H1 (cell line): ENCODE results near the gene SRSF2. TPM values are rescaled to one million over a fixed set of nuclear protein-coding genes. Genes with fewer than 3 reads are reported as not detected.

Source experiments
- CTCF ChIA-PET: fragments of 300-600 bp; sonication (Branson Sonifier 250); formaldehyde crosslinking; loops from one replicate; lab custom pipeline; 2021; ENCODE audit not compliant: partially characterized antibody; lab: Charles Lee
- POLR2A ChIA-PET: fragments of 300-600 bp; sonication (Branson Sonifier 250); formaldehyde crosslinking; loops from one replicate; lab custom pipeline; 2021; ENCODE audit warnings: inconsistent platforms; ENCODE audit not compliant: partially characterized antibody; lab: Charles Lee
- DNase-seq, 2 experiments: peaks; one replicate each; pipeline versions ENCODE4 v3.0.0 to v3.0.0-alpha.2; 2010 to 2022; ENCODE audit warnings: low spot score in 2 of 2, low read depth in 1 of 2, mixed read lengths in 1 of 2
- FAIRE-seq: peaks from 2 replicates; lab custom pipeline; 2011; peaks lifted over from hg19 to GRCh38; lab: Jason Lieb, UNC
- H2AFZ ChIP-seq: 2 replicates; pipeline ENCODE4 v1.8.1; 2012; ENCODE audit warnings: low read length, inconsistent platforms
- H2AK5ac ChIP-seq: 2 replicates; pipeline ENCODE4 v1.6.1; 2013; ENCODE audit warnings: low read depth, low read length
- H2BK120ac ChIP-seq: replicated peaks from 2 replicates; pipeline ENCODE3; 2013; ENCODE audit warnings: low read depth, low read length, inconsistent platforms
- H2BK12ac ChIP-seq: 2 replicates; pipeline ENCODE4 v1.6.1; 2013; ENCODE audit warnings: low read depth, low read length
- H2BK15ac ChIP-seq: 2 replicates; pipeline ENCODE4 v1.6.1; 2013; ENCODE audit warnings: low read length
- H2BK20ac ChIP-seq: 2 replicates; pipeline ENCODE4 v1.6.1; 2013; ENCODE audit warnings: low read length
- H2BK5ac ChIP-seq: 2 replicates; pipeline ENCODE4 v1.6.1; 2013; ENCODE audit warnings: low read depth, low read length
- H3K14ac ChIP-seq: 2 replicates; pipeline ENCODE4 v1.6.1; 2013; ENCODE audit warnings: inconsistent platforms; ENCODE audit not compliant: insufficient read length
- H3K18ac ChIP-seq: 2 replicates; pipeline ENCODE4 v1.6.1; 2013; ENCODE audit warnings: low read length; ENCODE audit errors: extremely low read depth
- H3K23ac ChIP-seq: 2 replicates; pipeline ENCODE4 v1.6.1; 2013; ENCODE audit warnings: inconsistent platforms; ENCODE audit not compliant: insufficient read length
- H3K23me2 ChIP-seq: 2 replicates; pipeline ENCODE4 v1.6.1; 2013; ENCODE audit warnings: low read depth, low read length
- H3K27ac ChIP-seq: 2 replicates; pipeline ENCODE4 v1.6.1; 2011; ENCODE audit warnings: low read depth, low read length, inconsistent platforms
- H3K27me3 ChIP-seq, 4 experiments: replicated peaks in 1 of 4; 1 replicate in 1 of 4; 2 replicates in 3 of 4; pipeline versions ENCODE4 v1.6.1 to v1.8.1; 2011 to 2013; ENCODE audit warnings: low read length in 3 of 4, mild to moderate bottlenecking in 3 of 4, inconsistent platforms in 2 of 4, mixed read lengths in 2 of 4, moderate library complexity in 1 of 4; ENCODE audit not compliant: control insufficient read depth in 3 of 4, insufficient read depth in 3 of 4; ENCODE audit errors: extremely low read depth in 1 of 4
- H3K36me3 ChIP-seq, 4 experiments: 2 replicates each; pipeline versions ENCODE4 v1.6.1 to v1.8.1; 2011 to 2013; ENCODE audit warnings: mild to moderate bottlenecking in 4 of 4, low read length in 3 of 4, moderate library complexity in 2 of 4, control low read depth in 1 of 4, inconsistent platforms in 1 of 4; ENCODE audit not compliant: insufficient read depth in 4 of 4, control insufficient read depth in 2 of 4
- H3K4ac ChIP-seq: replicated peaks from 2 replicates; pipeline ENCODE3; 2013; ENCODE audit warnings: low read length, low read depth, mixed read lengths, inconsistent platforms; ENCODE audit not compliant: insufficient read length
- H3K4me1 ChIP-seq, 4 experiments: replicated peaks in 1 of 4; 1 replicate in 1 of 4; 2 replicates in 3 of 4; pipeline versions ENCODE4 v1.6.1 to v1.8.1; 2011 to 2013; ENCODE audit warnings: low read length in 3 of 4, inconsistent platforms in 2 of 4, mixed read lengths in 1 of 4; ENCODE audit not compliant: insufficient read depth in 4 of 4, control insufficient read depth in 3 of 4
- H3K4me2 ChIP-seq, 2 experiments: 2 replicates each; pipeline versions ENCODE4 v1.6.1 to v1.8.1; 2011 to 2013; ENCODE audit warnings: low read depth in 2 of 2, low read length in 2 of 2, control low read depth in 1 of 2, inconsistent platforms in 1 of 2, mild to moderate bottlenecking in 1 of 2; ENCODE audit not compliant: insufficient read depth in 1 of 2
- H3K4me3 ChIP-seq, 4 experiments: fragments of 200-600, 300-600 bp in 1 of 4; sonication (generic), shearing (Covaris generic), sonication (Bioruptor Twin) in 1 of 4; 2 replicates each; pipeline versions ENCODE4 v1.5.1 to v1.8.1; 2011 to 2016; ENCODE audit warnings: low read length in 4 of 4, low read depth in 3 of 4, control low read depth in 2 of 4, inconsistent platforms in 2 of 4, mild to moderate bottlenecking in 2 of 4, mixed read lengths in 1 of 4, moderate library complexity in 1 of 4; ENCODE audit not compliant: insufficient read depth in 2 of 4; ENCODE audit errors: extremely low read depth in 1 of 4
- H3K56ac ChIP-seq: replicated peaks from 2 replicates; pipeline ENCODE3; 2013; ENCODE audit warnings: low read depth, mild to moderate bottlenecking, mixed read lengths, low read length, inconsistent platforms; ENCODE audit not compliant: insufficient read length
- H3K79me1 ChIP-seq: 2 replicates; pipeline ENCODE4 v1.6.1; 2013; ENCODE audit warnings: low read depth, low read length, control low read depth
- H3K79me2 ChIP-seq, 2 experiments: 2 replicates each; pipeline versions ENCODE4 v1.6.1 to v1.8.1; 2012 to 2013; ENCODE audit warnings: low read length in 2 of 2, mild to moderate bottlenecking in 2 of 2, inconsistent platforms in 1 of 2; ENCODE audit not compliant: insufficient read depth in 2 of 2, control insufficient read depth in 1 of 2
- H3K9ac ChIP-seq, 4 experiments: replicated peaks in 1 of 4; 1 replicate in 1 of 4; 2 replicates in 3 of 4; pipeline versions ENCODE4 v1.6.1 to v1.8.1; 2011 to 2013; ENCODE audit warnings: low read depth in 3 of 4, low read length in 3 of 4, control low read depth in 2 of 4, mild to moderate bottlenecking in 2 of 4, moderate library complexity in 2 of 4, inconsistent platforms in 1 of 4; ENCODE audit errors: extremely low read depth in 1 of 4
- H3K9me3 ChIP-seq, 2 experiments: 2 replicates each; pipeline versions ENCODE4 v1.6.1 to v1.8.1; 2012 to 2013; ENCODE audit warnings: mild to moderate bottlenecking in 2 of 2, moderate library complexity in 2 of 2, control low read depth in 1 of 2, inconsistent platforms in 1 of 2, low read depth in 1 of 2, low read length in 1 of 2, mixed read lengths in 1 of 2; ENCODE audit not compliant: insufficient read depth in 2 of 2
- H4K20me1 ChIP-seq, 2 experiments: replicated peaks in 1 of 2; 2 replicates each; pipeline versions ENCODE3 to v1.8.1; 2011 to 2013; ENCODE audit warnings: inconsistent platforms in 2 of 2, low read length in 2 of 2, mild to moderate bottlenecking in 1 of 2; ENCODE audit not compliant: insufficient read depth in 2 of 2, control insufficient read depth in 1 of 2
- H4K5ac ChIP-seq: 2 replicates; pipeline ENCODE4 v1.6.1; 2013; ENCODE audit warnings: low read length, low read depth, mixed read lengths, inconsistent platforms; ENCODE audit not compliant: insufficient read length
- H4K8ac ChIP-seq: 2 replicates; pipeline ENCODE4 v1.8.0; 2013; ENCODE audit warnings: mild to moderate bottlenecking, moderate library complexity, low read length, inconsistent platforms; ENCODE audit not compliant: insufficient read depth; ENCODE audit errors: extremely low read depth
- H4K91ac ChIP-seq: replicated peaks from 2 replicates; pipeline ENCODE3; 2013; ENCODE audit warnings: low read length, mixed read lengths, inconsistent platforms; ENCODE audit not compliant: insufficient read length
- BCL11A ChIP-seq, 2 experiments: IDR thresholded peaks; one replicate each; pipeline ENCODE4 v1.6.1; 2011; ENCODE audit warnings: low read depth in 2 of 2, low read length in 2 of 2, mild to moderate bottlenecking in 2 of 2
- NRF1 ChIP-seq: IDR thresholded peaks from 2 replicates; pipeline ENCODE4 v1.6.1; 2011; ENCODE audit warnings: mild to moderate bottlenecking, low read depth, low read length, improper control_type of control experiment
- RXRA ChIP-seq: IDR thresholded peaks from 2 replicates; pipeline ENCODE4 v1.6.1; 2011; ENCODE audit warnings: low read depth, mild to moderate bottlenecking, low read length, moderate library complexity; ENCODE audit not compliant: insufficient read depth
- SAP30 ChIP-seq: fragments of 300-600 bp; sonication (generic); IDR thresholded peaks from 2 replicates; pipeline ENCODE4 v1.7.1; 2012; ENCODE audit warnings: low read length, moderate library complexity, mild to moderate bottlenecking, inconsistent platforms; ENCODE audit not compliant: insufficient read depth, insufficient replicate concordance
- SP2 ChIP-seq: IDR thresholded peaks from 2 replicates; pipeline ENCODE4 v1.6.1; 2012; ENCODE audit warnings: mild to moderate bottlenecking, low read length, inconsistent platforms
- WGBS, 2 experiments: shearing (Covaris generic) in 1 of 2; methylation state at CpG; one replicate each; pipeline versions ENCODE4 v1.1.6 to v1.1.7; 2013 to 2015; ENCODE audit warnings: low lambda C conversion rate in 2 of 2, mixed read lengths in 2 of 2, inconsistent platforms in 1 of 2, low coverage in 1 of 2, missing lambda C conversion rate in 1 of 2; ENCODE audit not compliant: insufficient replicate concordance in 2 of 2, insufficient coverage in 1 of 2, insufficient read length in 1 of 2; ENCODE audit errors: extremely low coverage in 1 of 2, missing lambda C conversion rate in 1 of 2; 5-methylcytosine and 5-hydroxymethylcytosine counted together
- polyA plus RNA-seq, 7 experiments: library from polyadenylated mRNA; depleted of rRNA in 3 of 7; stranded (reverse) in 5 of 7; unstranded in 2 of 7; fragments of >200 nt in 5 of 7; fragments of 200-250 nt in 2 of 7; gene quantifications; 1 replicate in 5 of 7; 2 replicates in 1 of 7; 4 replicates in 1 of 7; pipeline versions ENCODE4 v1.2.1 to v1.2.3, GENCODE V29; 2011 to 2013; ENCODE audit warnings: missing spikeins in 2 of 7, mixed read lengths in 2 of 7
- total RNA-seq: library from RNA; stranded (reverse); fragmentation: NEBNext Ultra II Directional; extraction: Animal tissue kit (Norgen Biotek cat#: 25700); gene quantifications from 2 replicates; pipeline ENCODE4 v1.2.1, GENCODE V29; 2021

SRSF2 gene
- total and polyA plus RNA-seq, 2 of the 8 experiments (the other 6 are each of a cell fraction or from before 2014, with no cell fraction given): 397 to 401 TPM

GRCh38 chr17:76720941-76721340 lies 16.2 kb downstream of the SRSF2 start:
- Histone ChIP-seq H2BK20ac (no peak overlapping the region), H3K4me1 (peaks cover 0 to 4% (median 1%) of the 10 kb centered on the region in 4 experiments; a peak in 4 of 7 replicates), H4K20me1 (peaks cover 0 to 7% of the 10 kb centered on the region in 2 experiments), H2BK120ac (no peak overlapping the region), H3K79me1 (no peaks in the 10 kb centered on the region), H3K14ac (no peak overlapping the region), H3K23me2 (peaks cover 5% of the 10 kb centered on the region; the same call in 1 of the 2 replicates), H3K4me3 (no peak overlapping the region), H2BK15ac (no peak overlapping the region), H3K4ac (no peak overlapping the region), H3K4me2 (no peak overlapping the region), H2AK5ac (no peak overlapping the region), H3K9ac (no peak overlapping the region; a peak in 1 of 7 replicates), H3K36me3 (peaks cover 11 to 66% (median 39%) of the 10 kb centered on the region in 4 experiments), H3K56ac (no peak overlapping the region), H3K27ac (no peak overlapping the region), H2BK12ac (no peak overlapping the region), H4K5ac (no peak overlapping the region), H3K27me3 (no peaks in the 10 kb centered on the region), H3K23ac (no peak overlapping the region), H3K9me3 (no peaks in the 10 kb centered on the region), H4K8ac (no peak overlapping the region), H3K18ac (no peak overlapping the region), H2BK5ac (no peak overlapping the region), H4K91ac (no peak overlapping the region), H2AFZ (no peak overlapping the region), H3K79me2 (peaks cover 0 to 7% of the 10 kb centered on the region in 2 experiments; a peak in 2 of 4 replicates)
- TF ChIP-seq NRF1: no peak
- TF ChIP-seq SAP30: no peak
- TF ChIP-seq SP2: no peak
- no peak for TF ChIP-seq BCL11A (IDR thresholded peaks at IDR 0.05; ENCODE audit: low read depth in 2 of 2, low read length in 2 of 2)
- no peak for TF ChIP-seq RXRA
- DNase-seq (no peak), FAIRE-seq (no peak)
- WGBS, 2 experiments: 91% methylated on average over 9 of the region's 9 CpGs; no CpG with 5 or more reads in 1 of the 2 experiments
- ChIA-PET CTCF (interaction anchor here (0.9 kb wide), 1 partner anchor 9 kb away, joined by 3 read pairs; no protein-coding TSS in a partner anchor), POLR2A (interaction anchor here (0.6 to 1.0 kb wide), 2 partner anchors 14 to 265 kb away, joined by 3 to 4 read pairs; no protein-coding TSS in a partner anchor)
